Uterus (tissue), 2 donors: Measurements from ENCODE around the gene RIPOR2.

ENCODE experiments used
- CTCF ChIP-seq, 4 experiments: fragments of 200-600 bp in 2 of 4; fragments of 450-650 bp in 2 of 4; sonication (generic) in 2 of 4; IDR thresholded peaks; one replicate each; pipeline ENCODE4 v1.5.1; 2016 to 2019; ENCODE audit warnings: antibody characterized with exemption in 4 of 4, mild to moderate bottlenecking in 2 of 4, moderate library complexity in 1 of 4
- POLR2A ChIP-seq, 2 donors: fragments of 450-650 bp; IDR thresholded peaks; one replicate each; pipeline ENCODE4 v1.6.1; 2016; ENCODE audit warnings: antibody characterized with exemption in 2 of 2, mild to moderate bottlenecking in 1 of 2, moderate library complexity in 1 of 2

GRCh38 chr6:24891004-24891403, 44.8 kb downstream of the RIPOR2 start:
- TF ChIP-seq CTCF (IDR thresholded peaks at IDR 0.05) (no peak), POLR2A (IDR thresholded peaks at IDR 0.05) (no peak)
